Measurements from ENCODE around the gene ENG. TPM values are rescaled to one million over a fixed set of nuclear protein-coding genes. Genes with fewer than 3 reads are reported as not detected.
"Not testable (repeated sequence)": the region's sequence is repeated elsewhere in the genome, so short reads cannot be mapped to it uniquely, and the experiment has no call there.

ENG gene
- polyA plus RNA-seq, 1 donor from 2014 or later: 1.8 TPM

DNA sequence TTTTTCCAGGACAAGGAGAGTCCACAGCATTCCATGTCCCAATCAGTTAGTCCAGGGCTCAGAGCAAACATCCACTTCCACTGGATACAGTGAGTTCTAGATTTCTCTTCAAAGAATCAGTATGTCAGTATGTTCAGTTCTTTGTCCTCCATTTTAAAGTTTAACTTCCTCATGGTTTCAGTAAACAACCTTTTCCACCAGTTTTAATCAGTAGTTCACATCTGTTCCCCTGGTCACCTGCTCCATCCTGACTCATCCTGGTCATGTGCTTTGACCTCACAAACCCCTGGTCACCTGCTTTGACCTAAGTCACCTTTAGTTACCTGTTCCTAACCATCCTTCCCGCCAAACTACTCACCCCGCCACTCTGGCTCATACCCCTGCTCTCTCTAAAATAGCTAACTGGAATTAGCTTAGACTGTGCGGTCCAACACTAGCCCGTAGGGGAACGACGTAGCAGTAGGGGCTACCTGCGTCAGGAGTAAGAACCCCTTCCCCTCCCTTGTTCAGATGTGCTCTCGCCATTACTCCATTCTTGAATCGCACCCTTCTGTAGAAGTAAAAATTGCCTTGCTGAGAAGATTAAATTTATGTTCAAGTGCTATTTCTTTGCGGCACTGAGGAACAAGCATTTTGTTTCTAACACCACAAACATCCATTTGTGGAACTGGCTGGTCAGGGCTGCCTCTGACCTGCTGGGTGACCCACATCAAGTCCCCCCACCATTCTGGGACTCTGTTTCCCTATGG is 5.5 kb downstream of the ENG start:
- Mint-ChIP-seq H3K9me3 (peaks cover 0 to 8% (median 5%) of the 10 kb centered on the region in 3 donors), H3K27me3 (no peaks in the 10 kb centered on the region), H3K27ac (no peak overlapping the region), H3K36me3 (peaks cover 3% of the 10 kb centered on the region), H3K4me3 (no peak overlapping the region), H3K4me1 (peaks cover 2 to 11% (median 5%) of the 10 kb centered on the region in 3 donors)

DNA sequence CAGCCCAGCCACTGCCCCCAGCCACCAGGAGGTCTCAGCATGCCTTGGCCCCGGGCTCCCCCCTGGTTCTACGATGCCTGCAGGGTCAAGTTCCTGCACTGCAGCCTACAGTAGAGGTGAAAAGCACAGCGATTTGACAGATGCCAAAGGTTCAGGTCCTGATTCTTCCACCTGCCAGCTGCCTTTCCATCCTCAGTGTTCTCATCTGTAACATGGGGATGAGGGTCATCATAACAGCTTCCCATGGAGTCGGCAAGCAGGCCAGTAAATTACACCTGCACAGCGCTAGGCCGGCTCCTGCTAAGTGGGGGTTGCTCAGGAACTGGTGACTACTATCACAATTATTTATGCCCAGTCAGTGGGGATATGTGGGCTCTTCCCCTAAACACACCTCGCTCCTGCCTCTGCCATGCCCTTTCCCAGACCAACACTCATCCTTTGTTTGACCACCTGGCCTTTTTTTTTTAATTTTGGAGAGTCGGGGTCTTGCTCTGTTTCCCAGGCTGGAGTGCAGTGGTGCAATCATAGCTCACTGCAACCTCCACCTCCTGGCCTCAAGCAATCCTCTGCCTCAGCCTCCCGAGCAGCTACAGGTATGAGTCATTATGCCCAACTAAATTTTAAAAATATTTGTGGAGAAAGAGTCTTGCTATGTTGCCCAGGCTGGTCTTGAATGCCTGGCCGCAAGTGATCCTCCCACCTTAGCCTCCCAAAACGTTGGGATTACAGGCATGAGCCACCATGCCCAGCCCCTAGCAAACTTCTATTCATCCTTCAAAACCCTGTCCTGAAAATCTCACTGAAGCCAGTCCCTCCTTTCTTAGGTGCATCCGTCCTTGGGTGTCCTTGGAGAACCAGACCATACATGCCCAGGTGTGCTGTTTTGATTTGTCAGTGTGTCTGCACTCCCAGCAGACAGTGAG is 6.4 kb downstream of the ENG start:
- H3K4me1 Mint-ChIP-seq: peaks cover 0 to 11% (median 5%) of the 10 kb centered on the region in 3 donors
- peaks cover 0 to 8% (median 5%) of the 10 kb centered on the region in 3 donors for H3K9me3 Mint-ChIP-seq
- H3K4me3 Mint-ChIP-seq: no peak overlapping the region
- no peaks in the 10 kb centered on the region for H3K27me3 Mint-ChIP-seq
- H3K36me3 Mint-ChIP-seq: peaks cover 3% of the 10 kb centered on the region
- no peak overlapping the region for H3K27ac Mint-ChIP-seq

DNA sequence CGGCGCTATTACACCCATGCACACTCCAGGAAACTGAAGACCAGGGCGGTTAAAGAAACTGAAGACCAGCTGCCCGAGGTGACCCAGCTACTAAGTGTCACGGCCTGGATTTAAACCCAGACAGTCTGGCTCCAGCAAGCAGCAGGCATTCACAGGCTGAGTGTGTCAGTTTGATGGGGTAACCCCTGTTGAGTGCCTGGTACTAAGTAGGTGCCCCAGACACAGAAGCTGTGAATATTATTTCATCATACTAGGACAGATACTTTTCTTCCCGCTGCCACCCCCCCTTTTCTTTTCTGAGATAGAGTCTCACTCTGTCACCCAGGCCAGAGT is 7.3 kb downstream of the ENG start:
- Mint-ChIP-seq H3K4me1 (peaks cover 0 to 5% (median 3%) of the 10 kb centered on the region in 3 donors), H3K36me3 (peaks cover 3% of the 10 kb centered on the region), H3K4me3 (no peak overlapping the region), H3K27me3 (no peaks in the 10 kb centered on the region), H3K9me3 (peaks cover 0 to 8% (median 5%) of the 10 kb centered on the region in 3 donors), H3K27ac (no peak overlapping the region)

DNA sequence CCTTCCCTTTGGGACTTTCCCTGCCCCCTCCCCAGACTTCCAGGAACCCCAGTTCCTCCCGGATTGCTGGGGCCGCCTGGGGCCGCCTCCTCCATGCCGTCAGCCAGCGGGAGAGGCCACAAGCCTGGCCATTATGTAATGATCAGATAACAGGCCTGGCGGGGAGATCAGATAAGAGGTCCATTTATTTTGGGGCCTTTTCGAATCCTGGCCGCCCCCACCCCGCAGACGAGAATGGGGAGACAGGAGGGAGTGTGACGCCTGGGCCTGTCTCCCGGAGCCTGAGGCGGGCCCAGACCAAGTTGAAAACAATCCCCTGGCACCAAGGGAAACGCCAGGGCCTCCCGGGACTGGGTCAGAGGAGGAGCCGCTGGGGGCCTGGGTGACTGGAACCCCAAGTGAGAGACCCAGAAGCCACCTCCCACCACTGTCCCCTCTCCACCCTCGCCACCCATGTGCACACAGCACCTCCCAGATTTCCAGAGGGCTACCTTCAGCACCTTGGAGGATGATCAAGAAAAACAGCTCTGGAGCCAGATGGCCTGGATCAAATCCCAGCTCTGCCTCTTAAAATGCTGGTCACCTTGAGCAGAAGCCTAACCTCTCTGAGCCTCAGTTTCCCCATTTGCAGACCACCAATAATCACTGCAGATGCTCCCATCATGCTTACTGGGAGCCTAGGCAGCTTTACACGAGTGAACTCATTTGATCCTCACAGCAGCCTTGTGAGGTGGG is 7.8 kb downstream of the ENG start:
- Mint-ChIP-seq H3K9me3 (peaks cover 0 to 8% (median 5%) of the 10 kb centered on the region in 3 donors), H3K27ac (no peak overlapping the region), H3K4me3 (no peak overlapping the region), H3K4me1 (no peaks in the 10 kb centered on the region), H3K27me3 (no peaks in the 10 kb centered on the region), H3K36me3 (peaks cover 3% of the 10 kb centered on the region)

DNA sequence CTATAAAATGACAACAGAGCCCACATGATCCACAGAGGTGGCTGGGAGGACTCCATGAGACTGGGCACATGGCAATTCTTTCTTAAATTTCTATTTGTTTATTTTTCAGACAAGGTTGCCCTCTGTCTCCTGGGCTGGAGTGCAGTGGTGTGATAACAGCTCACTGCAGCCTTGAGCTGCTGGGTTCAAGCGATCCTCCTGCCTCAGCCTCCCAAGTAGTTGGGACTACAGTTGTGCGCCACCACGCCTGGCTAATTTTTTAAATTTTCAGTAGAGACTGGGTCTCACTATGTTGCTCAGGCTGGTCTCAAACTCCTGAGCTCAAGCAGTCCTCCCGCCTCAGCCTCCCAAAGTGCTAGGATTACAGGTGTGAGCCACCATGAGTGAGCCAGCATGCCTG is 8.8 kb downstream of the ENG start:
- not testable (repeated sequence) for H3K36me3 Mint-ChIP-seq, H3K27ac Mint-ChIP-seq, H3K4me1 Mint-ChIP-seq, H3K9me3 Mint-ChIP-seq, H3K4me3 Mint-ChIP-seq, H3K27me3 Mint-ChIP-seq

DNA sequence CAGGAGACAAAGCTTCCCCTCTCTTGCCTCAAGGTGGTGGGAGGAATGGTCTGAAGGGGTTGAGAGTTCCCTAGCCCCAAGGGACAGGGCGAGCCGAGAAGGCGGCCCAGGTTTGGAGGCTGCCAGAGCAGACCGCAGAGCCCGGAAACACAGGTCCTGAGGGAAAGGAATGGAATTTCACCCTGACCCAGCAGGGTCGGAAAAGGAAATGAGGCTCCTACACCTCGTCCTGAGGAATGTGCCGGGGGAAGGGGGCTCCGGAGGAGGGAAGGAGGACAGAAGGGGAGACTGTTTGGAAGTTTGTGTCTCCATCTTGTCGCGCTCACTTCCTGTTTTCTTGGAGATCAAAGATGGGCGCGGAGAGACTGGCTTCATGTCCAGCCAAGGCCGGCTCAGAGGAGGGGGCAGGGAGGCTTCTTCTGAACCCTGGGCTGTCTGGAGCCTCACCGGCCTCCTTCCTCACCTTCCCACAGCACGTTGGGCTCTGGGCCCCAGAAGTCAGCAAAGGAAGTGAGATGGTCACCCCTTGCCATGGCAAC is 9.6 kb downstream of the ENG start:
- Mint-ChIP-seq H3K36me3 (peaks cover 4% of the 10 kb centered on the region), H3K4me1 (no peaks in the 10 kb centered on the region), H3K27me3 (no peaks in the 10 kb centered on the region), H3K4me3 (no peak overlapping the region), H3K9me3 (peaks cover 0 to 8% (median 5%) of the 10 kb centered on the region in 3 donors), H3K27ac (no peak overlapping the region)

DNA sequence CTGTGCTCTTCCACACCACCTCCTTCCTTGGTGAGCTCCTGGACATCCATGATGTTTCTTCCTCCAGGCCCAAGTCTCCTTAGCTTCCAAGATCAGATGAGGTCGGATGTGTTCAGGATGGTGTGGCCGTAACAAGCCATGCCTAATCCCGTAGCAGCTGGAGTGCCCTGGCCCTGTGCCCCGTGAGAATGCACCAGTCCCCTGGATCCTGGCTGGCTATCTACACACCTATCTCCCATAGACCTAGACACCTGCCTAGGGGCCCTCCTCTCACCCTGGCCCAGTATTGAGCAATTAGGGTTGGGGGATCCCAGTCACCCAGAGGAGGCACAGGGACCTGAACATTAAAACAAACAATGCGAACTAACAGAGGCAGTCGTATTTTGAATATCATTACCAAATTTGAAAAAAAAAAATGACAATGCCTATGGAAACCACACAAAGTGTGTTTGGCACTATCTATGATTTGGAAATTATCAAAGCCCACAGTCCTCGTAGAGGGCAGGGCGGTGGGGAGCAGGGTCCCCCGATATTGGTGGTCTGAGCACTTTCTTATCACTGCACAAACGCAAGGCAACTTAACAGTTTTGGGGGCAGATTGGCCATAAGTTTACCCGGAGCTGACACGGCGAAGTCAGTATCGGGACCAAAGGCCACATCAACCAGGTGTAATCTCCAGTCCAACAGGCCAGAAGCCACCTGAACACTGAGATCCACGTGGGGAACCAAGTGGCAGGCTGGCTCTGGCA is 13.2 kb downstream of the ENG start:
- Mint-ChIP-seq H3K9me3 (no peaks in the 10 kb centered on the region), H3K27ac (no peak overlapping the region), H3K4me1 (no peaks in the 10 kb centered on the region), H3K36me3 (peaks cover 3% of the 10 kb centered on the region), H3K4me3 (no peak overlapping the region), H3K27me3 (no peaks in the 10 kb centered on the region)

DNA sequence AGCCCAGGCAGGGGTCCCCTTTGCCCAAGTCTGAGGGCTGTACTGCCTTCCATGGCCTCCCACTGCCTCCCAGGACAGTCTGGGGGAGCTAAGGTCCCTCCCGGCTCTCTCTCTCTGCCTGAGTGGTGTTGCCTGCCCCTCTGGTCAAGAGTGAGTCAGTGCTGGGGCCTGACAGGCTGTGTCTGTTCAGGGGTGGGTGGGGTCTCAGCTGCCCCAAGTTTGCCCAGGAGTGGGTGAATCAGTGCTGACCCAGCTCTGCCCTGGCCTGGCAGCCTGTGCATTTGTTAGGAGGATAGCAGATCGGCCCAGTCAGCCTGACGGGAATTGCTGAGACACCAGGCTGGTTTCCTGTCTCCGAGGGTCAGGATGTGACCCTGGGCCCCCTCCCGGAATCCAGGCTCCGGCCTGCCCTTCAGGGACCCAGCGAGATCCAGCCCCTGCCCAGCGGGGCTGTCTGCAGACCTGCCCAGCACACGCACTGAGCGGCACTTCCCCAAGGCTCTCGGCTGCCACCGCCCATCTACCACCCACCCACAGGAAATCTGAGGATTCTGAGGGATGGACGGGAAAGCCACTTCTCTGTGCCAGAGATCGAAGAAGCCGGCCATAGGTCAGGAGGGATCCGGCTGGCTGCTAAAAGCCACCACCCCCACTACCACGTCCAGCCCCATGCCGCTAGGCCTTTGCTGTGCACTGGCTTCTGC is 15.9 kb downstream of the ENG start:
- H3K4me3 Mint-ChIP-seq: no peak overlapping the region

DNA sequence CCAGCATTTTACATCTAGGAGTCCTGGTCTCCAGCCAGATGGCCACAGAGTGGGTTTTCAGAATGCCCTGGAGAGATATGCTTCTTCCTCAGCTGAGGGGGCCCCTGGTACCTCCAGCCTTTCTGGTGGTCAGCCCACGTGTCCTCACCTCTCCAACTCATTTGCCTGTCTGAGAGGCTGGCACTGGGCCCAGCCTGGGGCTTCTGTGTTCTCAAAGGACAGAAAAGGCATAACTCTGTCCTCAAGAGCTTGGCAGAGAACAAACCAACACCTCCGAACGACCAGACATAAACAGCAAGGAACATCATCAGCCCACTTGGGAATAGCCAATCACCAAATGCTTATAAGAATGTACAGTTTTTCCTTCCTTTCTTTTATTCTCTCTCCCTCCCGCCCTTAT is 17.1 kb downstream of the ENG start:
- peaks cover 3% of the 10 kb centered on the region for H3K36me3 Mint-ChIP-seq
- no peak overlapping the region for H3K27ac Mint-ChIP-seq
- no peaks in the 10 kb centered on the region for H3K9me3 Mint-ChIP-seq
- H3K4me3 Mint-ChIP-seq: no peak overlapping the region
- no peaks in the 10 kb centered on the region for H3K4me1 Mint-ChIP-seq
- no peaks in the 10 kb centered on the region for H3K27me3 Mint-ChIP-seq

More for the DNA sequence above, 15.9 kb downstream of the ENG start:
- H3K9me3 Mint-ChIP-seq: no peaks in the 10 kb centered on the region
- H3K27ac Mint-ChIP-seq: no peak overlapping the region
- no peaks in the 10 kb centered on the region for H3K4me1 Mint-ChIP-seq
- H3K27me3 Mint-ChIP-seq: no peaks in the 10 kb centered on the region
- H3K36me3 Mint-ChIP-seq: peaks cover 3% of the 10 kb centered on the region

DNA sequence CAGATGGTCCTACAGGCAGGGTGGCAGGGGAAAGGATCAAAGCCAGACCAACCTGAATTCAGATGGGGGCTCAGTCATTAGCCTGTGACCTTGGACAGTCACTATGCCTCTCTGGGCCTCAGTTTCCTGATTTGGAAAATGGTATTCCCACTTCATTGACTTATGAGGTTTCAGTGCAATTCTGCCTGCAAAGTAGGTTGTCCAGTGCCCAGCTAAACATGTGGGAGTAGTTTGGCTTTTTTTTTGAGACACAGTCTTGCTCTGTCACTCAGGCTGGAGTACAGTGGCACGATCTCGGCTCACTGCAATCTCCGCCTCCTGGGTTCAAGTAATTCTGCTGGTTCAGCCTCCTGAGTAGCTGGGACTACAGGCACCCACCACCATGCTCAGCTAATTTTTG is 17.9 kb downstream of the ENG start:
- not testable (repeated sequence) for H3K4me1 Mint-ChIP-seq, H3K27me3 Mint-ChIP-seq, H3K27ac Mint-ChIP-seq, H3K4me3 Mint-ChIP-seq, H3K36me3 Mint-ChIP-seq, H3K9me3 Mint-ChIP-seq

DNA sequence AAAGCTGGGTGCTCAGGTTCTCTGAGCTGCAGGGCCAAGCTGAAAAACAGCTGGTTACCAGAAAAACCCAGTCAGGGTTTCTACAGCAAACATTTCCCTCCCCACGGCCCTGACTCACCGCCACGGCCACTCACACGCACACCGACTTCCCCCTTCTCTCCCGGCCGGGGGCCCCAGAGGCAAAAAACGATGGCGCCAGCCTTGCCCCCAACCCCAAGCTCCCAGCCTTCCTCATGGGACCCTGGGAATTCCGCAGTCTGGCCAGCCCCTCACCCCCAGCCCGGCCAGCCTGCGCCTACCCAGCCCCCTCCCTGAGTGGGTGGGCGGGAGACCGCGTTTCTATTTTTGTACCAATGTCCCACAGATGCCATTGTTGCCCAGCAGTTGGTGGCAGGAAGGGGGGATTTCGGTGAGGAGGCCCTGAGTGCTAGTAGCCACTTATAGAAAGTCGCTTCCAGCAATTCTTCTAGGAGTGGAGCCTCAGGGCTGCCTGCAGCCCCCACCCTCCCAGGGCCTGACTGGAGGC is 18.4 kb downstream of the ENG start:
- Mint-ChIP-seq H3K36me3 (peaks cover 2% of the 10 kb centered on the region), H3K4me3 (no peak overlapping the region), H3K27me3 (no peaks in the 10 kb centered on the region), H3K4me1 (no peaks in the 10 kb centered on the region), H3K9me3 (no peaks in the 10 kb centered on the region), H3K27ac (no peak overlapping the region)

DNA sequence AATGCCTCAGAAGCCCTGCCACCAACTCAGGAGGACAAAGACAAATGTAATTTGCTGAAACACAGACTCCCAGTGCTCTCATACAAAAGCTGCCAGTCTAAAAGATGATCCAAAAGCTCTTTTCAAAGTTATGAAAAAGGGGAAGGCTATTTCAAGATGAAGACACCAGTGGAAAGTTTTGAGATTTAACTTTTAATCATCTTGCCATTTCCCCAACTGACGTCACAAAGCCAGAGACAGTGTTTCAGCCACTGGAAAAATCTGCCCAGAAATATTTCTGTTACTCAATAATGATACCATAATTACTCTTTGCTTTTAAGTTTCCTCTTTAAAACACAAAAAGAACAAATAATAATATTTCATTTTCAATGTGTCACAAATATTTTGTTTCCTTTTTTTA is 20.9 kb downstream of the ENG start:
- Mint-ChIP-seq H3K4me3 (no peak overlapping the region), H3K27ac (no peak overlapping the region), H3K27me3 (no peaks in the 10 kb centered on the region), H3K36me3 (no peaks in the 10 kb centered on the region), H3K9me3 (no peaks in the 10 kb centered on the region), H3K4me1 (peaks cover 0 to 3% (median 0%) of the 10 kb centered on the region in 3 donors)

DNA sequence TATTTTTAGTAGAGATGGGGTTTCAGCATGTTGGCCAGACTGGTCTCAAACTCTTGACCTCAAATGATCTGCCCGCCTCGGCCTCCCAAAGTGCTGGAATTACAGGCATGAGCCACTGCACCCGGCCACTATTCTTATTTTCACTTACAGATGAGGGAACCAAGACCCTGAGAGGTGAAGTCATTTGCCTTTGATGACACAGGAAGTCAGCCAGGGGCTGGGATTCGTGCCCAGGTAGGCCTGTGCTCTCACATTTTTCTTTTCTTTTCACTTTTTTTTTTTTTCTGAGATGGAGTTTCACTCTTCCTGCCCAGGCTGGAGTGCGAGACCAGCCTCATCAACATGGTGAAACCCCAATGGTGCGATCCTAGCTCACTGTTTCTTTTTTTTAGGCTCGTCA is 22.2 kb downstream of the ENG start:
- Mint-ChIP-seq H3K4me1 (peaks cover 0 to 3% (median 0%) of the 10 kb centered on the region in 3 donors), H3K4me3 (no peak overlapping the region), H3K9me3 (no peaks in the 10 kb centered on the region), H3K36me3 (no peaks in the 10 kb centered on the region), H3K27ac (no peak overlapping the region), H3K27me3 (no peaks in the 10 kb centered on the region)
